Heart right ventricle (tissue), 16 donors: ENCODE measurements around the gene SLC51A. TPM values are rescaled to one million over a fixed set of nuclear protein-coding genes. Genes with fewer than 3 reads are reported as not detected.

Source experiments
- ATAC-seq, 8 donors: fragments of 200-7000 bp; cut with Tn5 transposase; one replicate each; pipeline ENCODE4 v1.9.1; 2020; ENCODE audit warnings: mild to moderate bottlenecking in 8 of 8, moderate library complexity in 8 of 8, moderate number of reproducible peaks in 1 of 8
- DNase-seq, 2 donors: peaks; one replicate each; pipeline ENCODE4 v3.0.0-alpha.2; 2020
- H3K27ac ChIP-seq, 10 donors: fragments of 200-600 bp; sonication (generic) in 2 of 10; one replicate each; pipeline versions ENCODE4 v1.5.0 to v1.8.0; 2020 to 2022; ENCODE audit warnings: mild to moderate bottlenecking in 3 of 10
- H3K27me3 ChIP-seq, 7 donors: fragments of 200-600 bp; one replicate each; pipeline ENCODE4 v1.8.0; 2021 to 2022; ENCODE audit warnings: mild to moderate bottlenecking in 2 of 7
- H3K36me3 ChIP-seq, 9 donors: fragments of 200-600 bp; sonication (generic) in 1 of 9; one replicate each; pipeline versions ENCODE4 v1.5.0 to v1.8.0; 2020 to 2022; ENCODE audit warnings: mild to moderate bottlenecking in 2 of 9
- H3K4me1 ChIP-seq, 9 donors: fragments of 200-600 bp; sonication (generic) in 1 of 9; one replicate each; pipeline versions ENCODE4 v1.5.0 to v1.8.0; 2020 to 2022; ENCODE audit warnings: mild to moderate bottlenecking in 4 of 9
- H3K4me3 ChIP-seq, 10 donors: fragments of 200-600 bp; sonication (generic) in 2 of 10; one replicate each; pipeline versions ENCODE4 v1.5.0 to v1.8.0; 2020 to 2022; ENCODE audit warnings: mild to moderate bottlenecking in 7 of 10, moderate library complexity in 2 of 10
- H3K9me3 ChIP-seq, 11 donors: fragments of 200-600 bp in 10 of 11; sonication (generic) in 2 of 11; one replicate each; pipeline versions ENCODE4 v1.5.0 to v1.8.0; 2013 to 2022; ENCODE audit warnings: mild to moderate bottlenecking in 2 of 11, control low read depth in 1 of 11, moderate library complexity in 1 of 11
- WGBS, 2 donors: extraction: QIAGEN DNeasy Blood & Tissue Kit; methylation state at CpG; one replicate each; pipeline ENCODE4 v1.1.7; 2013; ENCODE audit warnings: inconsistent platforms in 1 of 2; 5-methylcytosine and 5-hydroxymethylcytosine counted together
- intact Hi-C, 10 donors: fragments of 100-400 bp; cut with DNase I; formaldehyde crosslinking; loops; one replicate each; pipeline versions ENCODE4 v1.11.1 to v1.14.2; 2022
- polyA plus RNA-seq, 2 donors: library from polyadenylated mRNA; stranded (reverse); fragments of 200-250 nt; gene quantifications; one replicate each; pipeline ENCODE4 v1.2.3, GENCODE V29; 2013
- total RNA-seq, 10 donors: library from RNA; stranded (reverse); fragmentation: NEBNext Ultra II Directional in 3 of 10; extraction: Animal tissue kit (Norgen Biotek cat#: 25700) in 3 of 10; gene quantifications; one replicate each; pipeline versions ENCODE4 v1.2.1 to v1.2.4, GENCODE V29; 2021 to 2023
- TF ChIP-seq, protein P1 (sequence below), 9 donors: fragments of 200-600 bp; sonication (generic) in 2 of 9; IDR thresholded peaks; one replicate each; pipeline versions ENCODE4 v1.5.0 to v1.8.0; 2021 to 2022; ENCODE audit warnings: antibody characterized with exemption in 9 of 9, mild to moderate bottlenecking in 5 of 9, moderate library complexity in 1 of 9
- donor health status: Arrhythmogenic right ventricular cardiomyopathy.
- donor health status: ischemic (EF 13 %, LVEDD 7.1; RV severe dilation, severe dysfunction).
- donor health status: healthy with polysubstance abuse.
- donor health status: DM: no; HTN: yes; CAD: no.
- donor health status: DM: no; HTN: no; CAD: no.
- donor health status: ischemic (EF 25% LVEDD 6.9; RV normal size, moderate dysfunction).
- donor health status: ischemic (EF 25% LVEDD 5.7; RV mildly dilated, moderate dysfunction).
- donor health status: healthy.
- donor health status: DM: yes; HTN: yes; CAD: no.
- donor health status: Ischemic cardiomyopathy.
- donor health status: ischemic (EF 35%, LVEDD 5.7; RV mildly dilated, moderate dysfunction).
- donor health status: nonischemic (EF 11% LVEDD 7.7; RV severe dilation, severe dysfunction).
- donor health status: DM: yes; HTN: yes; CAD: no.
- donor health status: PGD.
- donor health status: ischemic (EF 29% LVEDD 5.4; RV normal size, mild dysfunction).
- donor health status: nonischemic (EF 23%, LVEDD 6.1; RV moderate dilation, normal function).

The SLC51A gene
- total and polyA plus RNA-seq, 12 donors: 0.23 to 1.0 (median 0.52) TPM; not detected in 7

DNA sequence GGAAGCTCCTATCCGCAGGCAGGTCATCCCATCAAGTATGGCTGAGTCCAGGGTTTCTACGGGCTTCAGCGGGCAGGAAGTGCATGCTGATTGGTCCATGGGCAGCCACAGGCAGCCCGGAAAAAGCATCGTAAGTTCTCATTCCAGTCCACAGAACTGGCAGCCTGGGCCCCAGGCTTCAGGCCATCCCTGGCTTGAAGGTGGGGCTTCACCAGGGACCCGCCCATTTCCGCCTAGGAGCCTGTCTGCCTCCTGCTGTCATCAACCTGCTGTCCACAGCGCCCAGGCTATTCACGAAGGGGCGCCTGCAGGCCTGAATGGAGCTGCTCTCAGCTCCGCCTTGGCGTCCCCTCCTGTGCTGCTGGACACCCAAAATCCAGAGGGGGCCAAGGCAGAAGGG, 57.3 kb downstream of the SLC51A start:
- peak in 2 of 8 donors; percentile 7 to 45 for ATAC-seq
- Histone ChIP-seq H3K9me3 (no peaks in the 10 kb centered on the region), H3K4me3 (no peak overlapping the region), H3K36me3 (peaks cover 0 to 48% (median 12%) of the 10 kb centered on the region in 9 donors), H3K4me1 (peaks cover 3 to 44% (median 24%) of the 10 kb centered on the region in 9 donors), H3K27me3 (no peaks in the 10 kb centered on the region), H3K27ac (peak overlapping the region in 7 of 10 donors; percentile 11 to 72 (median 49))
- intact Hi-C loops: no loop called here
- WGBS, 2 donors: 97 to 99% methylated on average over 12 of the region's 12 CpGs
- TF ChIP-seq, protein P1, sequence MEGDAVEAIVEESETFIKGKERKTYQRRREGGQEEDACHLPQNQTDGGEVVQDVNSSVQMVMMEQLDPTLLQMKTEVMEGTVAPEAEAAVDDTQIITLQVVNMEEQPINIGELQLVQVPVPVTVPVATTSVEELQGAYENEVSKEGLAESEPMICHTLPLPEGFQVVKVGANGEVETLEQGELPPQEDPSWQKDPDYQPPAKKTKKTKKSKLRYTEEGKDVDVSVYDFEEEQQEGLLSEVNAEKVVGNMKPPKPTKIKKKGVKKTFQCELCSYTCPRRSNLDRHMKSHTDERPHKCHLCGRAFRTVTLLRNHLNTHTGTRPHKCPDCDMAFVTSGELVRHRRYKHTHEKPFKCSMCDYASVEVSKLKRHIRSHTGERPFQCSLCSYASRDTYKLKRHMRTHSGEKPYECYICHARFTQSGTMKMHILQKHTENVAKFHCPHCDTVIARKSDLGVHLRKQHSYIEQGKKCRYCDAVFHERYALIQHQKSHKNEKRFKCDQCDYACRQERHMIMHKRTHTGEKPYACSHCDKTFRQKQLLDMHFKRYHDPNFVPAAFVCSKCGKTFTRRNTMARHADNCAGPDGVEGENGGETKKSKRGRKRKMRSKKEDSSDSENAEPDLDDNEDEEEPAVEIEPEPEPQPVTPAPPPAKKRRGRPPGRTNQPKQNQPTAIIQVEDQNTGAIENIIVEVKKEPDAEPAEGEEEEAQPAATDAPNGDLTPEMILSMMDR (IDR thresholded peaks at IDR 0.05): no peak
- DNase-seq: no peak

DNA sequence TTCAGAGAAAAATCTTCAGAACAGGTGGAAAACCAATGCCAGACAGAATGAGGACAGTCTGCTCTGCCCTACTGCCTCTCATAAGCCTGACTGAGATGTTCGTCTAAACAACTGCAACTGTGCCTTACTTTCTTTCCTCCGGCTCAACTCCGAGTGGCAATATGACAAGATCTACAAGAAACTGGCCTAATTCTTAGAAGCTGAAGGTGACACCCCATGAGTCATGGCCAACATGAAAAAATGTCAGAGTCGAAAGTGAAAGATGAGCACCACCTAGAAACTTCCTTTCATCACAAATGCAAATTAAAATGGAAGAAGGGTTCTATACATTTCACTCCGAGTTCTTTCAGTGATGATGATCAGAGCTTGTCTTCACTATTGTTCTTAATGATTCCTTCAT, 58.3 kb downstream of the SLC51A start:
- peak overlapping the region in 2 of 10 donors; percentile 22 to 72 for H3K27ac ChIP-seq
- 86 to 92% methylated on average over 5 of the region's 5 CpGs for WGBS, 2 donors
- intact Hi-C loops: no loop called here
- H3K36me3 ChIP-seq: peaks cover 0 to 39% (median 8%) of the 10 kb centered on the region in 9 donors
- no peak overlapping the region for H3K4me3 ChIP-seq
- no peak for DNase-seq
- ATAC-seq: no peak
- H3K9me3 ChIP-seq: no peaks in the 10 kb centered on the region
- no peaks in the 10 kb centered on the region for H3K27me3 ChIP-seq
- H3K4me1 ChIP-seq: peaks cover 3 to 46% (median 32%) of the 10 kb centered on the region in 9 donors
- TF ChIP-seq, protein P1 (IDR thresholded peaks at IDR 0.05): no peak

DNA sequence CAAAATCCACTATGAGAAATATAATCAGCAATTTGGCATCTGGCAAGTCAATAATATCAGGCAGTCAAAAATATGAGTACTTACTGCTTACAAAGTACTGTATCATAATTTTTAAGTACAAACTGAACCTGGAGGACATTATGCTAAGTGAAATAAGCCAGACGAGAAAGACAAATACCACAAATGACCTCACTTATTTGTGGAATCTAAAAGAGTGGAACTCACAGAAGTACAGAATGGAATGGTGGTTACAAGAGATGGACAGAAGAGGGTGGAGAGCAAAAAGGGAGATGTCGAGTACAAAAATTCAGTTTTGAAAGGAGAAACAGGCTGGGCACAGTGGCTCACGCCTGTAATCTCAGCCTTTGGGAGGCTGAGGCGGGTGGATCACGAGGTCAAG, 58.8 kb downstream of the SLC51A start:
- intact Hi-C loops: no loop called here
- ATAC-seq (no peak), DNase-seq (no peak)
- TF ChIP-seq, protein P1 (IDR thresholded peaks at IDR 0.05): no peak
- H3K4me1 ChIP-seq: peaks cover 3 to 51% (median 37%) of the 10 kb centered on the region in 9 donors
- H3K4me3 ChIP-seq: no peak overlapping the region
- H3K27ac ChIP-seq: peak overlapping the region in 2 of 10 donors; percentile 22 to 72
- no peaks in the 10 kb centered on the region for H3K9me3 ChIP-seq
- 88 to 93% methylated on average over 5 of the region's 5 CpGs for WGBS, 2 donors
- H3K36me3 ChIP-seq: peaks cover 0 to 34% (median 2%) of the 10 kb centered on the region in 9 donors
- H3K27me3 ChIP-seq: no peaks in the 10 kb centered on the region

DNA sequence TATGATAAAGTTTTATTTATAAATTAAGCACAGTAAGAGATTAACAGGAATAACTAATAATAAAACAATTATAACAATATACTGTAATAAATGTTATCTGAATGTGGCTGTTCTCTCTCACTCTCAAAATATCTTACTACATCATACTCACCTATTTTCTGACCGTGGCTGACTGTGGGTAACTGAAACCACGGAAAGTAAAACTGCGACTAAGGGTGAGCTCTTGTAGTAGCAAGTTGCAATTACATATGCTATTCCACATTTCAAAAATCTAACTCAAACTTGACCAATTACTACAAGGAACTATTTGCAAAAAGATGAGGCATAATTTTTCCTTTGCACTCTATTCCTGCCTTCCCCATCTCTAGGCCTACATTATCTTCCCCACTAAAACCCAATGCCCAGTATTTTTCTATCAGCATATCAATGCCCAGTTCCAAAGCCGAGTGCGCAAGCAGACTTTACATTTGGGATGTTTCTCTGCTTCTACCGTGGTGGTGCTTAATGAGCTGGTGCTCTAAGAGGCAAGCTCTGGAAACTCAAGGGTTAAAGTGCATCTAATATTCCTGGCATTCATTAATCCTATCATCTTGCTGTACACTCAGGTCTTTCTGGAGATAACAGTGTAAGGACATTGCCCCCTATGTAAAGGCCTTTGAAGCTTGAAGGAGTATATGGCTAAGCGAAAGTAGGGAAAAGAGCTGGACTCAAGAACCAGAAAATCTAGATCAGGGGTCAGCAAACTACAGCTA, 64.5 kb downstream of the SLC51A start:
- Histone ChIP-seq H3K4me1 (peaks cover 0 to 84% (median 74%) of the 10 kb centered on the region in 9 donors), H3K36me3 (peaks cover 0 to 4% (median 0%) of the 10 kb centered on the region in 9 donors), H3K27me3 (no peaks in the 10 kb centered on the region), H3K27ac (peak overlapping the region in 9 of 10 donors; percentile 4 to 98 (median 80)), H3K9me3 (no peaks in the 10 kb centered on the region), H3K4me3 (no peak overlapping the region)
- DNase-seq: no peak
- ATAC-seq: peak in 1 of 8 donors; percentile 50
- TF ChIP-seq, protein P1 (IDR thresholded peaks at IDR 0.05): no peak
- intact Hi-C loops: no loop called here
- 66 to 72% methylated on average over 7 of the region's 7 CpGs for WGBS, 2 donors
